SK-N-MC (cell line): ENCODE measurements around the gene KIF2A.

Experiments
- EZH2 ChIP-seq: fragments of 200-600 bp; sonication (generic); IDR thresholded peaks from one replicate; pipeline ENCODE4 v1.6.1; 2017; ENCODE audit warnings: antibody characterized with exemption
- POLR2AphosphoS5 ChIP-seq: IDR thresholded peaks from 2 replicates; pipeline ENCODE4 v1.6.1; 2012; ENCODE audit warnings: mild to moderate bottlenecking, low read depth, low read length, borderline replicate concordance

GRCh38 chr5:62296998-62297397 is 9.0 kb upstream of the KIF2A start:
- TF ChIP-seq POLR2AphosphoS5 (no peak), EZH2 (no peak)
